HepG2 (cell line): ENCODE measurements around the gene DCP1B. TPM values are rescaled to one million over a fixed set of nuclear protein-coding genes. Genes with fewer than 3 reads are reported as not detected.

ENCODE experiments used
- ATAC-seq: fragments of 200-7000 bp; cut with Tn5 transposase; 3 replicates; pipeline ENCODE4 v1.9.1; 2020; ENCODE audit warnings: mild to moderate bottlenecking, moderate library complexity
- BruUV-seq: library from RNA; stranded (reverse); fragments of 400-500 nt; replicated peaks from 2 replicates; lab custom pipeline; 2021; lab: Mats Ljungman, UMichigan
- CTCF ChIA-PET: fragments of 300-600 bp; formaldehyde crosslinking; extraction: SDS; loops from one replicate; lab custom pipeline; 2021; ENCODE audit warnings: low total read pairs, inconsistent platforms, low intra/inter-chr PET ratio; lab: Yijun Ruan, JAX
- POLR2A ChIA-PET: fragments of 350-600 bp; sonication (Branson Sonifier 250); formaldehyde crosslinking; loops from one replicate; lab custom pipeline; 2020; ENCODE audit warnings: antibody characterized with exemption, inconsistent platforms; lab: Yijun Ruan, JAX
- DNase-seq: peaks from one replicate; pipeline ENCODE4 v3.0.0-alpha.2; 2015; ENCODE audit warnings: low spot score
- FAIRE-seq: peaks from 3 replicates; lab custom pipeline; 2011; peaks lifted over from hg19 to GRCh38; lab: Jason Lieb, UNC
- H2AFZ ChIP-seq: one replicate; pipeline ENCODE4 v1.6.1; 2011; ENCODE audit warnings: low read length, inconsistent platforms
- H3K27ac ChIP-seq: fragments of 300-600 bp; 3 replicates; pipeline ENCODE4 v1.8.0; 2011; ENCODE audit warnings: mixed run types, mild to moderate bottlenecking, mixed read lengths, low read length, inconsistent platforms; ENCODE audit not compliant: insufficient read depth; ENCODE audit errors: extremely low read length
- H3K27me3 ChIP-seq, 2 experiments: fragments of 200-600 bp in 1 of 2; 2 replicates in 1 of 2; 3 replicates in 1 of 2; pipeline versions ENCODE4 v1.6.0 to v1.8.0; 2011; ENCODE audit warnings: low read length in 2 of 2, mild to moderate bottlenecking in 2 of 2, moderate library complexity in 2 of 2, inconsistent platforms in 1 of 2; ENCODE audit not compliant: insufficient read depth in 2 of 2, control insufficient read depth in 1 of 2
- H3K36me3 ChIP-seq, 2 experiments: fragments of 200-600 bp in 1 of 2; replicated peaks in 1 of 2; 2 replicates in 1 of 2; 3 replicates in 1 of 2; pipeline versions ENCODE4 v1.5.1 to v1.8.0; 2011; ENCODE audit warnings: low read length in 2 of 2, inconsistent platforms in 1 of 2; ENCODE audit not compliant: insufficient read depth in 2 of 2, control insufficient read depth in 1 of 2
- H3K4me1 ChIP-seq: 2 replicates; pipeline ENCODE4 v1.5.1; 2012; ENCODE audit warnings: low read length, inconsistent platforms; ENCODE audit not compliant: insufficient read depth
- H3K4me2 ChIP-seq: 2 replicates; pipeline ENCODE4 v1.6.0; 2011; ENCODE audit warnings: low read depth, low read length, inconsistent platforms
- H3K4me3 ChIP-seq, 3 experiments: fragments of 200-600 bp in 1 of 3; sonication (generic), shearing (Covaris generic) in 1 of 3; replicated peaks in 1 of 3; 2 replicates each; pipeline ENCODE4 v1.5.1; 2011 to 2016; ENCODE audit warnings: low read length in 3 of 3, inconsistent platforms in 2 of 3, low read depth in 2 of 3, mild to moderate bottlenecking in 2 of 3, control low read depth in 1 of 3, mixed read lengths in 1 of 3; ENCODE audit not compliant: insufficient read depth in 1 of 3
- H3K79me2 ChIP-seq: one replicate; pipeline ENCODE4 v1.6.1; 2011; ENCODE audit warnings: low read length, inconsistent platforms; ENCODE audit not compliant: insufficient read depth
- H3K9ac ChIP-seq: 2 replicates; pipeline ENCODE4 v1.6.0; 2011; ENCODE audit warnings: mild to moderate bottlenecking, low read depth, low read length, inconsistent platforms; ENCODE audit not compliant: insufficient read depth
- H3K9me3 ChIP-seq: 2 replicates; pipeline ENCODE4 v1.5.1; 2012; ENCODE audit warnings: mild to moderate bottlenecking, low read length
- H4K20me1 ChIP-seq: 2 replicates; pipeline ENCODE4 v1.6.0; 2011; ENCODE audit warnings: inconsistent platforms, mild to moderate bottlenecking, low read length, moderate library complexity; ENCODE audit not compliant: insufficient read depth
- ARID3A ChIP-seq: IDR thresholded peaks from 2 replicates; pipeline ENCODE4 v1.6.1; 2012; ENCODE audit warnings: low read depth, low read length, improper control_type of control experiment
- E2F5 ChIP-seq: sonication (generic); formaldehyde crosslinking; conservative IDR thresholded peaks from 2 replicates; pipeline ENCODE4 v1.4.0; 2020; ENCODE audit warnings: missing genetic modification reagents
- ZNF263 ChIP-seq: sonication (generic); formaldehyde crosslinking; IDR thresholded peaks from 2 replicates; pipeline ENCODE4 v1.4.0; 2020; ENCODE audit warnings: missing genetic modification reagents
- ZNF530 ChIP-seq: sonication (generic); formaldehyde crosslinking; IDR thresholded peaks from 2 replicates; pipeline ENCODE4 v1.5.0; 2020; ENCODE audit warnings: low read depth, mild to moderate bottlenecking, missing genetic modification reagents
- ZNF605 ChIP-seq: sonication (generic); formaldehyde crosslinking; IDR thresholded peaks from 2 replicates; pipeline ENCODE4 v1.8.0; 2022; ENCODE audit warnings: mild to moderate bottlenecking, missing genetic modification reagents
- WGBS: methylation state at CpG from one replicate; pipeline ENCODE4 v1.1.6; 2017; ENCODE audit warnings: low lambda C conversion rate; 5-methylcytosine and 5-hydroxymethylcytosine counted together
- in situ Hi-C: cut with HindIII; loops from 2 replicates; pipeline ENCODE4 v1.10.0; 2017; ENCODE audit warnings: low pct_unique_long_range_greater_than_20kb; ENCODE audit not compliant: extremely low pct_ligation_motif_present
- intact Hi-C: fragments of 100-400 bp; cut with micrococcal nuclease; formaldehyde crosslinking; loops from one replicate; pipeline ENCODE4 v1.10.0; 2022; ENCODE audit not compliant: unreplicated experiment
- polyA plus RNA-seq, 8 experiments: library from polyadenylated mRNA; depleted of rRNA in 3 of 8; stranded (reverse) in 7 of 8; unstranded in 1 of 8; fragments of >200 nt; fragmentation: Illumina TruSeq in 4 of 8; extraction: Trizol in 4 of 8; gene quantifications; 2 replicates each; pipeline versions ENCODE4 v1.2.1 to v1.2.3, GENCODE V29; 2011 to 2016; ENCODE audit warnings: low read depth in 4 of 8, missing spikeins in 1 of 8, mixed read lengths in 1 of 8; ENCODE audit not compliant: insufficient read depth in 1 of 8
- total RNA-seq, 5 experiments: library from RNA; depleted of rRNA; stranded (reverse); fragments of >200 nt; fragmentation: Illumina TruSeq; extraction: Trizol; gene quantifications; 2 replicates each; pipeline ENCODE4 v1.2.3, GENCODE V29; 2016; ENCODE audit warnings: low read depth in 1 of 5
- TF ChIP-seq, protein P1 (sequence below): sonication (generic); formaldehyde crosslinking; IDR thresholded peaks from 2 replicates; pipeline ENCODE4 v1.4.0; 2020; ENCODE audit warnings: mild to moderate bottlenecking, low read depth, missing genetic modification reagents

DCP1B gene
- total and polyA plus RNA-seq, 2 of the 13 experiments (the other 11 are each of a cell fraction or from before 2014, with no cell fraction given): 11.4 to 27.2 TPM

DNA sequence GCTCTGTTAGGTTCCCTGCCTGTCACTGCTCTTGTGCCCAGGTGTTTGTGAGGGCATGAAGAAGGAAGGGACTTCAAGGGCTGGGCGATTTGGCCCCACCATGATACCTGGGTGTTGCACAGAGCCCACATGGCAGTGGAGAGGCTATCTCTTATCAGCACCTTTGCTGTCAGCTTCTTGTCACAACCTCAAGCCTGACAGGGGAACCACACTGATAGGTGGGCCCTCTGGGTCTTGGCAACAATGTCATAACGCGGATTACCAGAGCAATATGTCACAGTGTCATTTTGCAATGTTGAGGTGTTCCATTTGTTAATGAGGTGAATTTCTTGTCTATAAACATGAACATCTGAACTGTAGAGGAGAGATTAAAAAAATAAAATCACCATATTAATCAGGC, 25.6 kb upstream of the DCP1B start:
- 61% methylated on average over 3 of the region's 3 CpGs for WGBS
- H3K27ac ChIP-seq: no peak overlapping the region
- CTCF ChIA-PET: no interaction called here
- no peaks in the 10 kb centered on the region for H3K36me3 ChIP-seq
- no peaks in the 10 kb centered on the region for H3K9me3 ChIP-seq
- ATAC-seq (no peak), FAIRE-seq (no peak), DNase-seq (no peak)
- POLR2A ChIA-PET: no interaction called here
- no peaks in the 10 kb centered on the region for H4K20me1 ChIP-seq
- TF ChIP-seq ZNF605 (CRISPR knock-in tag) (no peak), E2F5 (CRISPR knock-in tag) (no peak), ARID3A (no peak), ZNF263 (CRISPR knock-in tag) (no peak), ZNF530 (CRISPR knock-in tag) (no peak)
- TF ChIP-seq, protein P1, sequence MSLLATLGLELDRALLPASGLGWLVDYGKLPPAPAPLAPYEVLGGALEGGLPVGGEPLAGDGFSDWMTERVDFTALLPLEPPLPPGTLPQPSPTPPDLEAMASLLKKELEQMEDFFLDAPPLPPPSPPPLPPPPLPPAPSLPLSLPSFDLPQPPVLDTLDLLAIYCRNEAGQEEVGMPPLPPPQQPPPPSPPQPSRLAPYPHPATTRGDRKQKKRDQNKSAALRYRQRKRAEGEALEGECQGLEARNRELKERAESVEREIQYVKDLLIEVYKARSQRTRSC: no peak
- H3K4me2 ChIP-seq: no peak overlapping the region
- H3K79me2 ChIP-seq: no peaks in the 10 kb centered on the region
- H3K27me3 ChIP-seq: peaks cover 3 to 63% of the 10 kb centered on the region in 2 experiments; a peak in 3 of 5 replicates
- intact Hi-C loops: no loop called here
- in situ Hi-C loops: loop anchor here (10.0 kb wide), 1 partner anchor 225 kb away; no protein-coding TSS in a partner anchor
- no TSS peak for BruUV-seq
- H2AFZ ChIP-seq: no peak overlapping the region
- peaks cover 5% of the 10 kb centered on the region for H3K4me1 ChIP-seq
- H3K9ac ChIP-seq: no peak overlapping the region
- no peak overlapping the region for H3K4me3 ChIP-seq
